ENCODE results near the gene KNOP1.
"Not testable (repeated sequence)": the region's sequence is repeated elsewhere in the genome, so short reads cannot be mapped to it uniquely, and the experiment has no call there.

Gene KNOP1

DNA sequence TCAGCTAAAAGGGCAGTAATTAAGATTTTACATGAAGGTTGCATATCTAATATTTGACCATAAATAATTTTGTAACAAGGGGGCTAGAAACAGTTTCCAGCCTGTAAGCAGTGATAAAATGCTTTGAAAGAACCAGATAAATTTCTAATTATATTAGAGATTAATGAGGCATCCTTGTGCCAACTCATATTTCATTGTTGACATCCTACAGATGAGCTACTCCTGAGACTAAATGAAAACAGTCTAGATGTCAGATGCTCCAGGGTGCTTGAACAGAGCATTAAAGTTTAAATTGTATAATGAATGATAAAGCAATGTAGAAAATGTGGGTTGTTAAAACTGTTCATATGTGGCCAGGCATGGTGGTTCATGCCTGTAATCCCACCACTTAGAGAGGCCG is 23.3 kb upstream of the KNOP1 start:
- no peak for DNase-seq (ENCODE audit: low spot score)

DNA sequence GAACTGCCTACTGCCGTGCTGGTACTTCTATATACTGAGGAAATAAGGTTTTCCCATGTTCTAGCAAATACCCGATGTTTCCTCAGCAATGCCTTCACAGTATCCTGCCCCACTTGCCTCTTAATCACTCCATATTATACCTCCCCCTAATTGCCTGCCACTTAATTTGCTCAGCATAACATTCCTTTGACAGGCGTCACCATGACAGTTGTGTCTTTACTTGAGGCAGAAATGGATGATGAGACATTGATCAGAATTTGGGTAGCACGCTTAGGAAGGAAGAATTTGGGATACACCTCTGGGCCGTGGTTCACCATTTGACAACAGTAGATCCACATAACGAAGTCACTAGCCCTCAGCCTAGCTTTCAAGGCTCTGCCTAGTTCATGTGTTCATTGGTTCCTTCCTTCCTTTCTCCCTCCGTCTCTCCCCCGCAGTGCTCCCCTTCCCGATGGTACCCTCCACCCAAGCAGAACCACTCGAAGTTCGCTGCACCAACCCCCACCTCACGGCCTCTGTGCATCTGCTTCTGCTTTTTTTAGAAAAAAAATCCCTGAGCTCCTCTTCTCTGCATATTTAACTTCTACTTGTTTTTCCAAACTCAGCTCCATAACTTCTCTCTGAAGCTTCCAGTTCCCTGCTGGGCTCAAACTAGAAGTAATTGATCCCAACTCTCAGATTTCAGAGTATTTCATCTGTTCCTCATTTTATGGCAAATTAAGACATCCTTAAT is 19.4 kb upstream of the KNOP1 start:
- no peak for DNase-seq (ENCODE audit: low spot score)

DNA sequence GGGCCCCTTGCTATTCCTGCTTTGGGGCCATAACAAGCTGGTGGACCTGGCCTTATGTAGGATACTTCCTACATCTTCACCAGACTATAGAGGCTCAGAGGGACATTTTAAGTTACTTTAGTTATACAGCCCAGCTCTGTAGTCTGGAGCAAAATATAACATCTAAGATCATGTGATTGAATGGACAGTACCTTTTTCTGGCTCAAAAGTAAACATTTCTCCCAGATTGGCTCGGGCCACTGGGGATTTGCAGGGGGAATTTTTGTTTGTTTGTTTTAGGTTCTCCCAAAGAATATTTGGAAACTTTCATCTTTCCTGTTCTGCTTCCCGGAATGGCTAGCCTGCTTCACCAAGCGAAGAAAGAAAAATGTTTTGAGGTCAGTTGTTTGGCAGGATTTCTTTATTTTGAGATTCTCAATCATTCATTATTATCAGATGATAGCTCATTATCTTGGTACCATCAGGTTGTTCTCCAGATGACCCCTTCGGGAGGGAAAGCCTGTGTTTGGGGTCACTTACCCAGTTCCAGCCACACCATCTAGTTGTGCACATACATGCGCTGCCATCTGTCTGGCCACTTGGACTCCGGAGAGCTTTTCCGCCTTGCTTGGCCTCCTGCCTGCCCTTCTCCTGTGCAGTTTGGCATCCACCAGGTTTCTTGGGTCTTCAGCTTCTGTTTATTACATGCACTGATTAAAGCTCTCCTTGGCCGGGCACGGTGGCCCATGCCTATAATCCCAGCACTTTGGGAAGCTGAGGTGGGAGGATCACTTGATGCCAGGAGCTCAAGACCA is 17.2 kb upstream of the KNOP1 start:
- no peak for DNase-seq (ENCODE audit: low spot score)

GRCh38 chr16:19733551-19733950 is 15.5 kb upstream of the KNOP1 start:
- DNase-seq (ENCODE audit: low spot score), result no peak

GRCh38 chr16:19728636-19728965 is 10.6 kb upstream of the KNOP1 start:
- no peak for DNase-seq (ENCODE audit: low spot score)

GRCh38 chr16:19722981-19723380 is 5.0 kb upstream of the KNOP1 start:
- DNase-seq (ENCODE audit: low spot score), result no peak

GRCh38 chr16:19722269-19722952 is 4.4 kb upstream of the KNOP1 start:
- DNase-seq (ENCODE audit: low spot score), result no peak

GRCh38 chr16:19718624-19718965 is 568 bp upstream of the KNOP1 start:
- no peak for DNase-seq (ENCODE audit: low spot score)

GRCh38 chr16:19717314-19717713 is 713 bp downstream of the KNOP1 start:
- DNase-seq (ENCODE audit: low spot score), result no peak

GRCh38 chr16:19716728-19717127 is 1.3 kb downstream of the KNOP1 start:
- DNase-seq (ENCODE audit: low spot score), result not testable (repeated sequence)

- DNase-seq (ENCODE audit: low spot score), result no peak
These were observed 1.8 kb downstream of the KNOP1 start for GRCh38 chr16:19716183-19716582.

DNA sequence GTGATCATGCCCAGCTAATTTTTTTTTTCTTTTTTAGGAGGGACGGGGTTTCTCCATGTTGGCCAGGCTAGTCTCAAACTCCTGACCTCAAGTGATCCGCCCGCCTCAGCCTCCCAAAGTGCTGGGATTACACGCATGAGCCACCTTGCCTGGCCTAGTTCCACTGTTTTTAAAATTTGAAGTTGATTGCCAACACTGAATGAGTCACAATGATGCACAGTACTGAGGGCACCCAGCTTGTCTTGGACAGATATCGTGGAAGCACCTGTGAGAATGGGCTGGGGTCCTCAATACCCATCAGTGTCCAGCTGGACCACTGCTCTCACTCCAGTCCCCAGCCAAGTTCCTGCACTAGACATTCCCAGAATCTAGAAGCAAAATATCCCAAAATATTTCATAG is 2.5 kb downstream of the KNOP1 start:
- DNase-seq (ENCODE audit: low spot score), result no peak

- no peak for DNase-seq (ENCODE audit: low spot score)
These were observed 4.3 kb downstream of the KNOP1 start for GRCh38 chr16:19713697-19714096.

DNA sequence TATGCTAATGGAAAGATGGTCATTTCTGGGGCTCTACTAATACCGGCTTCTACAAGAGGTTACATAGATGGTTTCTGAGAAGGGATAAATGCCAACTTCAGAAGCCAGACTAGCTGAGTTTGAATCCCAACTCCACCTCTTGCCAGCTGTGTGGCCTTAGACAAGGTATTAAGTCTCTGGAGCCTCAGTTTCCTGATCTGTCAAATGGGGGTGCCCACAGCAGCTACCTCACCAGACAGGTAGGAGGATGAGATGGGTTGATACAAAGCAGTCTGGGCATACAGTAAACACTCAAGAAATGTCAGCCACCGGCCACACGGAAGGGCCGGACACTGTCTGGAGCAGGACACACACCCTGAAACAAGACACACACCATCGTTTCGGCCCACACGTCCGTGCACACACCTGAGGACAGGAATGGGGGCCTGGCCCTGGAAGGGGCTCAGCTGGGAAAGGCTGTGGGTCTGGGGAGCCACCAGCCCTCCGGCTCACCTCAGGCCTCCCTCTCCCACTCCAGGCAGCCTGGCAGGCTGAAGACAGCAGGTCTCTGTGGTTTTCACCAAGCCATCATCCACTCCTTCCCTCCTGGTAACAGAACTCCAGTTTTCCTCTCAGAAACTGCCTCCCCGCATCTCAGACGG is 5.5 kb downstream of the KNOP1 start:
- no peak for DNase-seq (ENCODE audit: low spot score)

DNA sequence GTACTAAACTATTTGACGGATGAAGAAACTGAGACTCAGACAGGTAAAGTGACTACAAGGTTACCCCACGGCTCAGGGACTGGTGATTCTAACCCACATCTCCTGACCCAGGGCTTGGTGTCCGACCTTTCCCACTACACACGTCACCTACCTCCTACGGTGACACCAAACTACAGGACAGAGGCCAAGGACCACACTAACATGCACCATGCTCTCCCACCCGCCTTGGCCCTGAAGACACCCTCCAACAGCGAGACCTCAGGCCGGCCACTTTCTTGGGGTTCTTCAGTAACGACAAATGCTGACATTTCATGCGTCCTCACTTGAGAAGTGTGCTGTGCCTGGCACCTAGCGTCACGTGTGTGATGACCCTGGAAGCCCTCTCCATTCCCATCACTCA is 6.4 kb downstream of the KNOP1 start:
- DNase-seq (ENCODE audit: low spot score), result no peak

DNA sequence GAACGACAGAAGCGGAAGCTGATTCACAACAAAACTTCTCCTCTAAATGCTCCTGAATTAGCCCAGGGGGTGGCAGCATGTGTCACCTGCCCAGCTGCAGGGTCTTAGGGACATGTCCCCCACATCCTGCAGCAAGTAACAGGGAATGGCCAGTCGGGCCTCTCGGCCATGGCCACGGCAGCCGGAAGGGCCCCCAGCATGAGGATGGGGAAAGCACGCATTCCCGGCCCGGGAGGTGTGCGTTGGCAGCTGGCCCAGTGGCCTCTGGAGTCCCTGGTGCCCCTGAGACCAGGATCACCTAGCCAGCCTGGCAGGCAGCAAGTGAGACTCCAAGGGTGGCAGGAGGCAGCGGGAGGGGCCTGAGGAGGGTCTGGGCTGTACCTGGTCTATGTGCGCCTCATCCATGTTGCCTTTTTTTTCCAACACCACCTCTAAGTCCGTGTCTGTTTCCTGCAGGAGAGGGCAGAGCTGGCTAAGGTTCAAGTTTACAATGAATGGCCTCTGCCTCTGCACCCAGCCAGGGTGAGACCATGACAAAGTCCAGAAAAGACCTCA is 7.0 kb downstream of the KNOP1 start:
- DNase-seq (ENCODE audit: low spot score), result no peak

- DNase-seq (ENCODE audit: low spot score), result no peak
These were observed 7.7 kb downstream of the KNOP1 start for GRCh38 chr16:19710191-19710908.

DNA sequence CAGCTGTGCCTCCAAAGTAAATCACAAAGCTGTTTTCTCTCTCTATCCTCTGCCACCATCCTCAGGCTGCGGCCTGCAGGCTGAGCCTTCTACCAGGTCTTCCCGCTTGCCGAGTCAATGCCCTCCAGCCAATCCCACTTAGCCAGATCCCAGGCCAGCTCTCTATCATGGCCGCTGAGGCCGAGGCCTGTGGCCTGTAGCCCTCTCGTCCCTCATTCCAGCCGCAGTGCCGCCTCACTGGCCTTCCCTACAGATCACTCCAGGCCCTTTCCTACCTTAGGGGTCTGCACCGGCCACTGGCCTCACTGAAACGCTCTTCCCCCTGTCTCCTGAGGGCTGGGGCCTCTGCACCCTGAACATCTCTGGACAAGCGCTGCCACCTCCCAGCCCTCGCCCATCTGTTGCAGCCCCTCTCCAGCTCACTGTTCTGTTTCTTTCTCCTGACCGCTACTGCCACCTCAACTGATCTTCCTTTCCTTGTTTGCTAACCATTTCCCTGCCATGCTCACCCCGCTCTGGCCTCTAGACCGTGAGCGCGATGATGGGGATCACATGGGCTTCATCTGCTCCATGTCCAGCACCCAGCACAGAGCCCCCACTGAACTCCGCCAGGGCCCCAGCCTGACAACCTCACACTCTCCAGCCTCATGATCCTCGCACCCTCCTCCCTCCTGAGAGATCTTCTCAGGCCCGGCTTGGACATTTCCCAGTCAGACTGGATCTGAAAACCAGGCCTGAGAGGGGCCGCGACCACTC is 8.5 kb downstream of the KNOP1 start:
- no peak for DNase-seq (ENCODE audit: low spot score)

DNA sequence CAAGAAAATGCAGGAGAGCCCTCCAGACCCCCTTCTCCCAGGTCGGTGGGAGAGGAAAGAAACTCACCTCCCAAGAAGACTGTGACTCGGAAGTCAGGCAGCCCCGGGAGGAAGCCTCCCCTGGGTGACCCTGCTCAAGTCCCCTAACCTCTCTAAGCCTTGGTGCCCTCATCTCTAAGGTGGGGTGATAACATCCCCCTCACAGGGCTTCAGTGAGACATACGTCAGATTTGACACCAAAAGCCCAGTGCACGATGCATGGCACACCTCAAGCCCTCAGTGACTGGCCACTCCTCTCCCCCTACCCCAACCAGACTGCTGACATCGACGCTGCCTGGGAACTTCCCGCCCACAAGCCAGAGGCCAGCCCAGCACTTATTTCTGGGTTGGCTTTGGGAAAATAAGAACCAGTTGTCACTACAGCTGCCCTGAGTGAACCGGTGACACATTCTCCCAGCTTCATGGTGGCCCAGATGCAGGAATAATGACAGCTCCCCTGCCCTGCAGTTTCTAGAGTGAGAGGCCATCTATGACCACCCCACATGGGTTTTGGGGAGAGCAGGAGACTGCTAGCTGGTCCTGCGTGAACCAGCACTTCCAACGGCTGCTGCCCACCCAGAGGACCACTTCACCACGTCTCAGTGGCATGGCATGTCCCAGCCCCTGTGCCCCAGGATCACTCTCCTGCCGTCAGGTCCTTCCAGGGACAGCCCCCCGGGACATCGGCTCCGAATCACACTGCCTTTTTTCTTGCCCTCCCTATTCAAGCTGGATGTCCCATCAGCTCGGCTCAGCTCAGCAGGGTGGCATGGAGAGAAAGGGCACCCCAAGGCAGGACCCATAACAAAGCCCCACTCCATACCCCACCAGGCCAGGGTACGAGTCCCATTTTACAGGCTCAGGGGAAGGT is 9.5 kb downstream of the KNOP1 start:
- no peak for DNase-seq (ENCODE audit: low spot score)
